Measurements from ENCODE around the gene RAMP2.
A peak's percentile ranks its signal among the peaks of the same experiment; 100 is the strongest.

DNA sequence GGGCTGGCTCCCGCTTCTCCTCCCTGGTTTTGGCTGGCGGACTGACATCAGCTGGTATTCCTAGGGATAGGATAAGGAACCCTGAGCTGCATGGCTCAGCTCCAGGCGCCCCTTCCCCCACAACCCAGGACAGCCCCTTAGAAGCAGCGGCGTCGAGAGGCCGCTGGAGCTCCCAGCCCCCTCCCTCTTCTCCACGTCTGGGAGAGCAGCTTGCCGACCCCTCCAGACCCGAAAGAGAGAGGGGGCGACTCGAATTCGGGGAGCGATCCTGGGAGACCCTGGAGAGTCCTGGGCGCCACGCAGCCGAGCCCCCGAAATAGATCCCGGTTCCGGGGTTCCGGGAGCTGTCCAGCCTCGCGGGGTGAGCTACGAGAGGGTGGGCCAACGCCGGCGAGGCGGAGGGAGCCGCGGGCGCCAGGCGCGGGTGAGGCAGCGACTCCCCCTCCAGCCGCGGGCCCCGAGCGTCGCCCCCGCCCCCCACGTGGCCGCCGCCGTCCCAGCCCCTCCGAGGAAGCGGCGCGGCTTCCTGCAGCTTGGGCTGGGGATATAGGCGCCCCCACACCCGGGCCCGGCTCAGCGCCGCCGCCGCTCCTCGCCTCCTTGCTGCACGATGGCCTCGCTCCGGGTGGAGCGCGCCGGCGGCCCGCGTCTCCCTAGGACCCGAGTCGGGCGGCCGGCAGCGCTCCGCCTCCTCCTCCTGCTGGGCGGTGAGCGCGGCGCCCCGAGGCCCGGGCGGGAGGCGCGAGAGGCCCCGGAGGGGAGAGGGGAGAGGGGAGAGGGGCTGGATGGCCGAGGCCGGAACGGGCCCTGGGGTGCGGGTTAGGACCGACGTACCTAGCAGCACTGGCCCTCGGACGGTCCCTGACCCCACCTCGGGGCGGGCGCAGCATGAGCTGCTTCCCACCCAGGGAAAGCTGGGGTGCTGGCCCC lies at the start of gene RAMP2:
- TF ChIP-seq, protein P1, sequence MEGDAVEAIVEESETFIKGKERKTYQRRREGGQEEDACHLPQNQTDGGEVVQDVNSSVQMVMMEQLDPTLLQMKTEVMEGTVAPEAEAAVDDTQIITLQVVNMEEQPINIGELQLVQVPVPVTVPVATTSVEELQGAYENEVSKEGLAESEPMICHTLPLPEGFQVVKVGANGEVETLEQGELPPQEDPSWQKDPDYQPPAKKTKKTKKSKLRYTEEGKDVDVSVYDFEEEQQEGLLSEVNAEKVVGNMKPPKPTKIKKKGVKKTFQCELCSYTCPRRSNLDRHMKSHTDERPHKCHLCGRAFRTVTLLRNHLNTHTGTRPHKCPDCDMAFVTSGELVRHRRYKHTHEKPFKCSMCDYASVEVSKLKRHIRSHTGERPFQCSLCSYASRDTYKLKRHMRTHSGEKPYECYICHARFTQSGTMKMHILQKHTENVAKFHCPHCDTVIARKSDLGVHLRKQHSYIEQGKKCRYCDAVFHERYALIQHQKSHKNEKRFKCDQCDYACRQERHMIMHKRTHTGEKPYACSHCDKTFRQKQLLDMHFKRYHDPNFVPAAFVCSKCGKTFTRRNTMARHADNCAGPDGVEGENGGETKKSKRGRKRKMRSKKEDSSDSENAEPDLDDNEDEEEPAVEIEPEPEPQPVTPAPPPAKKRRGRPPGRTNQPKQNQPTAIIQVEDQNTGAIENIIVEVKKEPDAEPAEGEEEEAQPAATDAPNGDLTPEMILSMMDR (IDR thresholded peaks at IDR 0.05), result peak in 1 of 6 experiments; percentile 10
- TF ChIP-seq POLR2A (IDR thresholded peaks at IDR 0.05), result no peak

Data from esophagus squamous epithelium (tissue), 4 donors.